H1 (cell line): Measurements from ENCODE around the gene AAGAB. TPM values are rescaled to one million over a fixed set of nuclear protein-coding genes. Genes with fewer than 3 reads are reported as not detected.

Experiments used
- ATF2 ChIP-seq: IDR thresholded peaks from 2 replicates; pipeline ENCODE4 v1.6.1; 2012; ENCODE audit warnings: low read length, inconsistent platforms
- BACH1 ChIP-seq: IDR thresholded peaks from 2 replicates; pipeline ENCODE4 v1.6.1; 2012; ENCODE audit warnings: low read length, improper control_type of control experiment
- CHD7 ChIP-seq: fragments of 300-600 bp; sonication (generic); IDR thresholded peaks from 2 replicates; pipeline ENCODE4 v1.7.1; 2012; ENCODE audit warnings: low read length, moderate library complexity, mild to moderate bottlenecking, inconsistent platforms; ENCODE audit not compliant: insufficient replicate concordance
- EGR1 ChIP-seq: IDR thresholded peaks from 2 replicates; pipeline ENCODE4 v1.6.1; 2011; ENCODE audit warnings: low read depth, low read length, borderline replicate concordance
- EP300 ChIP-seq, 2 experiments: IDR thresholded peaks; 1 replicate in 1 of 2; 2 replicates in 1 of 2; pipeline ENCODE4 v1.6.1; 2011 to 2012; ENCODE audit warnings: low read depth in 2 of 2, low read length in 2 of 2, mild to moderate bottlenecking in 2 of 2, borderline replicate concordance in 1 of 2, inconsistent platforms in 1 of 2, moderate library complexity in 1 of 2
- HDAC2 ChIP-seq, 2 experiments: fragments of 300-600 bp in 1 of 2; sonication (generic) in 1 of 2; IDR thresholded peaks; 2 replicates each; pipeline ENCODE4 v1.6.1; 2011 to 2012; ENCODE audit warnings: low read depth in 2 of 2, low read length in 2 of 2, mild to moderate bottlenecking in 2 of 2, moderate library complexity in 2 of 2, borderline replicate concordance in 1 of 2, inconsistent platforms in 1 of 2
- KDM4A ChIP-seq: IDR thresholded peaks from one replicate; pipeline ENCODE4 v1.7.1; 2012; ENCODE audit warnings: low read depth, mild to moderate bottlenecking, moderate library complexity, low read length, inconsistent platforms; ENCODE audit not compliant: severe bottlenecking
- RBBP5 ChIP-seq: IDR thresholded peaks from 2 replicates; pipeline ENCODE4 v1.7.1; 2012; ENCODE audit warnings: low read depth, mild to moderate bottlenecking, inconsistent platforms, low read length, moderate library complexity, borderline replicate concordance
- TCF12 ChIP-seq: IDR thresholded peaks from 2 replicates; pipeline ENCODE4 v1.6.1; 2011; ENCODE audit warnings: low read depth, mild to moderate bottlenecking, low read length
- polyA plus RNA-seq, 7 experiments: library from polyadenylated mRNA; depleted of rRNA in 3 of 7; stranded (reverse) in 5 of 7; unstranded in 2 of 7; fragments of >200 nt in 5 of 7; fragments of 200-250 nt in 2 of 7; gene quantifications; 1 replicate in 5 of 7; 2 replicates in 1 of 7; 4 replicates in 1 of 7; pipeline versions ENCODE4 v1.2.1 to v1.2.3, GENCODE V29; 2011 to 2013; ENCODE audit warnings: missing spikeins in 2 of 7, mixed read lengths in 2 of 7
- total RNA-seq: library from RNA; stranded (reverse); fragmentation: NEBNext Ultra II Directional; extraction: Animal tissue kit (Norgen Biotek cat#: 25700); gene quantifications from 2 replicates; pipeline ENCODE4 v1.2.1, GENCODE V29; 2021

The AAGAB gene
- total and polyA plus RNA-seq, 2 of the 8 experiments (the other 6 are each of a cell fraction or from before 2014, with no cell fraction given): 20.1 to 45.9 TPM

DNA sequence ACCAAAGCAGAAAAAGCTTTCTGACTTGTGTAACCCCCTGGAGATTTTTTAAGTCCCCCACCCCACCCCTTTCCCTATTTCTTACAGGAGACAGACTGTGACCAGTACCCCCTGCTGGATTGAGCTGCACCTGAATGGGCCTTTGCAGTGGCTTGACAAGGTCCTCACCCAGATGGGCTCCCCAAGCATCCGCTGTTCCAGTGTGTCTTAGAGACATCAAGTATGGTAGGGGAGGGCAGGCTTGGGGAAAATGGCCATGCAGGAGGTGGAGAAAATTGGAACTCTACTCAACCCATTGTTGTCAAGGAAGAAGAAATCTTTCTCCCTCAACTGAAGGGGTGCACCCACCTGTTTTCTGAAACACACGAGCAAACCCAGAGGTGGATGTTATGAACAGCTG, 64.1 kb downstream of the AAGAB start (continued):
- TF ChIP-seq CHD7: no peak
- TF ChIP-seq BACH1: no peak
- TF ChIP-seq KDM4A: no peak
- no peak for TF ChIP-seq TCF12
- TF ChIP-seq EP300 (IDR thresholded peaks at IDR 0.05; ENCODE audit: borderline replicate concordance in 1 of 2, low read depth in 2 of 2, low read length in 2 of 2): no peak
- no peak for TF ChIP-seq ATF2
- TF ChIP-seq RBBP5: no peak
- TF ChIP-seq HDAC2 (IDR thresholded peaks at IDR 0.05; ENCODE audit: borderline replicate concordance in 1 of 2, low read depth in 2 of 2, low read length in 2 of 2): no peak
- no peak for TF ChIP-seq EGR1
